MM.1S (cell line): ENCODE measurements around the gene TMTC2.

Experiments used
- CTCF ChIP-seq: fragments of 300-600 bp; sonication (generic); IDR thresholded peaks from 2 replicates; pipeline ENCODE4 v1.5.1; 2016; ENCODE audit warnings: antibody characterized with exemption, low read length, mixed read lengths
- EZH2 ChIP-seq: fragments of 300-600 bp; sonication (generic); optimal IDR thresholded peaks from 2 replicates; pipeline ENCODE3; 2017; ENCODE audit warnings: low read depth, mild to moderate bottlenecking, antibody characterized with exemption, low read length, mixed read lengths

- no peak for TF ChIP-seq CTCF
- TF ChIP-seq EZH2: no peak
Observed at GRCh38 chr12:83082690-83083276, 396.1 kb downstream of the TMTC2 start.
